CD14-positive monocyte (primary cell): ENCODE results near the gene SLC34A3. TPM values are rescaled to one million over a fixed set of nuclear protein-coding genes. Genes with fewer than 3 reads are reported as not detected.

Experiments
- DNase-seq, 3 donors: peaks; one replicate each; pipeline ENCODE4 v3.0.0-alpha.2; 2011 to 2022
- H2AFZ ChIP-seq: 2 replicates; pipeline ENCODE4 v1.6.0; 2012; ENCODE audit warnings: mild to moderate bottlenecking, low read depth, low read length, inconsistent platforms; ENCODE audit not compliant: insufficient read depth, poor library complexity, severe bottlenecking
- H3K27ac ChIP-seq, 2 donors: 1 replicate in 1 of 2; 2 replicates in 1 of 2; pipeline ENCODE4 v1.5.1; 2012 to 2013; ENCODE audit warnings: low read length in 2 of 2, control low read depth in 1 of 2, inconsistent platforms in 1 of 2, low read depth in 1 of 2, mild to moderate bottlenecking in 1 of 2
- H3K27me3 ChIP-seq, 2 donors: one replicate each; pipeline versions ENCODE4 v1.6.0 to v1.6.1; 2011 to 2013; ENCODE audit warnings: low read length in 2 of 2; ENCODE audit not compliant: control insufficient read depth in 2 of 2, insufficient read depth in 2 of 2
- H3K36me3 ChIP-seq, 2 donors: replicated peaks in 1 of 2; 1 replicate in 1 of 2; 2 replicates in 1 of 2; pipeline versions ENCODE4 v1.5.1 to v1.6.1; 2012 to 2013; ENCODE audit warnings: low read length in 2 of 2, control low read depth in 1 of 2, inconsistent platforms in 1 of 2, mild to moderate bottlenecking in 1 of 2; ENCODE audit not compliant: insufficient read depth in 2 of 2, control insufficient read depth in 1 of 2
- H3K4me1 ChIP-seq, 2 donors: 1 replicate in 1 of 2; 2 replicates in 1 of 2; pipeline versions ENCODE4 v1.5.1 to v1.6.1; 2012 to 2013; ENCODE audit warnings: low read length in 2 of 2, control low read depth in 1 of 2, inconsistent platforms in 1 of 2, mild to moderate bottlenecking in 1 of 2, moderate library complexity in 1 of 2; ENCODE audit not compliant: insufficient read depth in 2 of 2, control insufficient read depth in 1 of 2
- H3K4me2 ChIP-seq: replicated peaks from 2 replicates; pipeline ENCODE3; 2012; ENCODE audit warnings: low read length, moderate library complexity, mild to moderate bottlenecking; ENCODE audit not compliant: poor library complexity, severe bottlenecking; ENCODE audit errors: extremely low read depth
- H3K4me3 ChIP-seq, 3 experiments: fragments of 200-600 bp in 1 of 3; sonication (generic) in 1 of 3; replicated peaks in 1 of 3; 1 replicate in 2 of 3; 2 replicates in 1 of 3; pipeline ENCODE4 v1.5.1; 2011 to 2013; ENCODE audit warnings: low read length in 3 of 3, mild to moderate bottlenecking in 3 of 3, control low read depth in 2 of 3, low read depth in 2 of 3, inconsistent platforms in 1 of 3, moderate library complexity in 1 of 3
- H3K79me2 ChIP-seq: 2 replicates; pipeline ENCODE4 v1.6.0; 2012; ENCODE audit warnings: mild to moderate bottlenecking, control low read depth, inconsistent platforms, low read length, moderate library complexity; ENCODE audit not compliant: insufficient read depth
- H3K9ac ChIP-seq: 2 replicates; pipeline ENCODE4 v1.6.0; 2017; ENCODE audit warnings: low read length, mild to moderate bottlenecking; ENCODE audit not compliant: insufficient read depth, poor library complexity, severe bottlenecking
- H3K9me3 ChIP-seq, 2 donors: replicated peaks in 1 of 2; 1 replicate in 1 of 2; 2 replicates in 1 of 2; pipeline versions ENCODE4 v1.5.1 to v1.6.1; 2012 to 2013; ENCODE audit warnings: low read length in 2 of 2, control low read depth in 1 of 2; ENCODE audit not compliant: control insufficient read depth in 1 of 2, insufficient read depth in 1 of 2
- H4K20me1 ChIP-seq: 2 replicates; pipeline ENCODE4 v1.6.0; 2012; ENCODE audit warnings: mild to moderate bottlenecking, low read length, control low read depth, moderate library complexity; ENCODE audit not compliant: insufficient read depth
- H3K27ac Mint-ChIP-seq, 7 donors: one replicate each; pipeline ENCODE4 v1.8.0; 2020; ENCODE audit warnings: mild to moderate bottlenecking in 7 of 7, mixed read lengths in 7 of 7, moderate library complexity in 6 of 7, inconsistent platforms in 2 of 7
- H3K27me3 Mint-ChIP-seq, 3 donors: one replicate each; pipeline ENCODE4 v1.8.0; 2021 to 2022; ENCODE audit warnings: low read depth in 3 of 3, mild to moderate bottlenecking in 3 of 3, mixed read lengths in 3 of 3, moderate library complexity in 3 of 3, inconsistent platforms in 1 of 3
- H3K36me3 Mint-ChIP-seq, 2 donors: one replicate each; pipeline ENCODE4 v1.8.0; 2020; ENCODE audit warnings: mixed read lengths in 2 of 2, inconsistent platforms in 1 of 2, mild to moderate bottlenecking in 1 of 2
- H3K4me1 Mint-ChIP-seq: one replicate; pipeline ENCODE4 v1.8.0; 2020; ENCODE audit warnings: mild to moderate bottlenecking, mixed read lengths
- H3K4me3 Mint-ChIP-seq, 2 donors: one replicate each; pipeline ENCODE4 v1.8.0; 2020; ENCODE audit warnings: mild to moderate bottlenecking in 2 of 2, mixed read lengths in 2 of 2, moderate library complexity in 1 of 2
- H3K9me3 Mint-ChIP-seq, 7 donors: one replicate each; pipeline ENCODE4 v1.8.0; 2020 to 2022; ENCODE audit warnings: mixed read lengths in 7 of 7, mild to moderate bottlenecking in 6 of 7, moderate library complexity in 6 of 7, inconsistent platforms in 2 of 7
- WGBS: methylation state at CpG from one replicate; pipeline ENCODE4 v1.1.5; 2013; ENCODE audit warnings: missing lambda C conversion rate; ENCODE audit not compliant: insufficient coverage; 5-methylcytosine and 5-hydroxymethylcytosine counted together
- intact Hi-C, 2 donors: fragments of 100-400 bp; cut with micrococcal nuclease; formaldehyde crosslinking; loops; one replicate each; pipeline versions ENCODE4 v1.15.0 to v1.15.1; 2023
- polyA plus RNA-seq, 3 donors: library from polyadenylated mRNA; depleted of rRNA in 1 of 3; unstranded in 2 of 3; stranded (reverse) in 1 of 3; fragments of 300-500 nt in 2 of 3; fragments of >200 nt in 1 of 3; fragmentation: Illumina TruSeq in 2 of 3; gene quantifications; 1 replicate in 2 of 3; 2 replicates in 1 of 3; pipeline ENCODE4 v1.2.3, GENCODE V29; 2012 to 2021
- TF ChIP-seq, protein P1 (sequence below): fragments of 200-600 bp; IDR thresholded peaks from one replicate; pipeline ENCODE4 v1.8.0; 2022; ENCODE audit warnings: antibody characterized with exemption, mild to moderate bottlenecking

The SLC34A3 gene
- polyA plus RNA-seq, 3 donors: not detected

DNA sequence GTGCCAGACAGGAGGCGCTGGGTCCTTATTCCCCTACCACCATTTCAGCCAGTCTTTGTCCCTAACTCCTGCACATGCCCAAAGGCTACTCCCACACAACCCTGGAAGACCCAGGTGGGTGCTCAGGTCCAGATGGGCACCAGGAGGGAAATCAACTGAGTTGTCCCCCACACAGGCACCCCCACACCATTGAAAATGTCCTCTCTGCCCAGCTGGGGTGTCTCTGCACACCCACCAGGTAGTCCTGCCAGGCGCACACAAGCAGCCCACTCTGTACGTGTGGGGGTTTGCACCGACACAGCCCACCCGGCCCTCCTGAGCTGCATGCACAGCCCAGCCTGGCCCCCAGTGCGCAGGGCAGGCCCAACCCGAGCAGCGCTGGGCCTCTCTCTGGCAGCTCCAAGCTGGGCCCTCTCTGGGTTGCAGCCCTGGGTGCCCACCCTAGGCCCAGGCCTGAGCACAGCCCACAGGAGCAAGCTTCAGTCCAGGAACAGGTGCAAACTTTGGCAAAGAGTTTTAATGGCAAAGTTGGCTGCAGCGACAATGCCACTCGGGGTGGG is 10.9 kb upstream of the SLC34A3 start:
- Mint-ChIP-seq H3K9me3 (no peaks in the 10 kb centered on the region), H3K4me3 (no peak overlapping the region), H3K27me3 (peaks cover 3 to 22% (median 14%) of the 10 kb centered on the region in 3 donors), H3K27ac (peak overlapping the region in 1 of 7 donors; percentile 42), H3K36me3 (peaks cover 10 to 16% of the 10 kb centered on the region in 2 donors), H3K4me1 (peaks cover 19% of the 10 kb centered on the region)
- no peak for DNase-seq
- Histone ChIP-seq H4K20me1 (no peaks in the 10 kb centered on the region), H3K79me2 (no peaks in the 10 kb centered on the region), H3K27me3 (peaks cover 0 to 14% of the 10 kb centered on the region in 2 donors), H3K9me3 (no peaks in the 10 kb centered on the region), H3K27ac (no peak overlapping the region), H2AFZ (no peak overlapping the region), H3K4me2 (no peak overlapping the region), H3K4me1 (peaks cover 27 to 48% of the 10 kb centered on the region in 2 donors), H3K4me3 (no peak overlapping the region), H3K36me3 (peaks cover 16 to 19% of the 10 kb centered on the region in 2 donors), H3K9ac (no peak overlapping the region)
- intact Hi-C loops: loop anchor here in 1 of 2 donors (5.0 kb wide), 1 partner anchor 93 kb away; no protein-coding TSS in a partner anchor
- TF ChIP-seq, protein P1, sequence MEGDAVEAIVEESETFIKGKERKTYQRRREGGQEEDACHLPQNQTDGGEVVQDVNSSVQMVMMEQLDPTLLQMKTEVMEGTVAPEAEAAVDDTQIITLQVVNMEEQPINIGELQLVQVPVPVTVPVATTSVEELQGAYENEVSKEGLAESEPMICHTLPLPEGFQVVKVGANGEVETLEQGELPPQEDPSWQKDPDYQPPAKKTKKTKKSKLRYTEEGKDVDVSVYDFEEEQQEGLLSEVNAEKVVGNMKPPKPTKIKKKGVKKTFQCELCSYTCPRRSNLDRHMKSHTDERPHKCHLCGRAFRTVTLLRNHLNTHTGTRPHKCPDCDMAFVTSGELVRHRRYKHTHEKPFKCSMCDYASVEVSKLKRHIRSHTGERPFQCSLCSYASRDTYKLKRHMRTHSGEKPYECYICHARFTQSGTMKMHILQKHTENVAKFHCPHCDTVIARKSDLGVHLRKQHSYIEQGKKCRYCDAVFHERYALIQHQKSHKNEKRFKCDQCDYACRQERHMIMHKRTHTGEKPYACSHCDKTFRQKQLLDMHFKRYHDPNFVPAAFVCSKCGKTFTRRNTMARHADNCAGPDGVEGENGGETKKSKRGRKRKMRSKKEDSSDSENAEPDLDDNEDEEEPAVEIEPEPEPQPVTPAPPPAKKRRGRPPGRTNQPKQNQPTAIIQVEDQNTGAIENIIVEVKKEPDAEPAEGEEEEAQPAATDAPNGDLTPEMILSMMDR: no peak
- WGBS: 95% methylated on average over 9 of the region's 10 CpGs

DNA sequence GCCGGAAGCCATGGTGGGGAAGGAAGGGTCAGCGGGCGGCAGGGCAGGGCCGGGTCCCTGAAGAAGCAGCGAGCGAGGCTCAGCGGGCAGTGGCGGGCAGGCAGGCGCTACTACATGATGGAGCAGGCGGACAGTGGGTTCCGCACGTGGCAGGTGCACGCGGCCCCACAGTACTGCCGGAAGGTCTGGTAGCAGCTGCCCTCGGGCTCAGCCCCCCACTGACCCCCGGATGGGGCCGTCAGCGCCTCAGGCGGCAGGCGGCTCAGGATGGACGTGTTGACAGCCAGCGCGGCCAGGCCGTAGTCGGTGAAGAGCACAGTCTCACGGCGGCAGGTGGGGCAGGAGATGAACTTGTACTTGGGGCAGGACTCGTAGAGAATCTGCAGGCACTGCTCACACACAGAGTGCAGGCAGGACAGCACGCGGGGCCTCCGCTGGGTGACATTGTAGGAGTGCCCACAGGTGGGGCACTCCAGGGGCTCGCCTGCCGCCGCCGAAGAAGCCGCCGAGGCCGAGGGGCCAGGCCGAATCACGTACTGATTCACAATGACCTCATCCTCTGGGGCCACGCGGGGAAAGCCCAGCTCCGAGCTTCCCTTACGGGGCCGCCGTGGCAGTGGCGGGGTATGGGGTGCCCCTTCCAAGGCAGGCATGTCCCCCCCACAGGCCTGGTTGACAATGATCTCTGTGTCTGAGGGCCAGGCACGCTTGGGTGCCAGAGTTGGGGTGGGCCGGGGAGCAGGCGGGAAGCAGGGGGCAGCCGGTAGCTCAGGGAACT is 10.2 kb upstream of the SLC34A3 start:
- Histone ChIP-seq H2AFZ (no peak overlapping the region), H3K79me2 (no peaks in the 10 kb centered on the region), H3K36me3 (peaks cover 9 to 12% of the 10 kb centered on the region in 2 donors), H3K27ac (no peak overlapping the region), H3K9ac (no peak overlapping the region), H3K4me2 (no peak overlapping the region), H3K9me3 (no peaks in the 10 kb centered on the region), H3K4me1 (peaks cover 33 to 54% of the 10 kb centered on the region in 2 donors), H3K27me3 (peaks cover 0 to 14% of the 10 kb centered on the region in 2 donors), H3K4me3 (no peak overlapping the region), H4K20me1 (no peaks in the 10 kb centered on the region)
- WGBS: 94% methylated on average over 52 of the region's 52 CpGs
- H3K27ac Mint-ChIP-seq: no peak overlapping the region
- TF ChIP-seq, protein P1: no peak
- DNase-seq: no peak
- no peaks in the 10 kb centered on the region for H3K9me3 Mint-ChIP-seq
- H3K4me1 Mint-ChIP-seq: peaks cover 23% of the 10 kb centered on the region
- peaks cover 7 to 11% of the 10 kb centered on the region in 2 donors for H3K36me3 Mint-ChIP-seq
- intact Hi-C loops: loop anchor here in 1 of 2 donors (5.0 kb wide), 1 partner anchor 93 kb away; no protein-coding TSS in a partner anchor
- peak overlapping the region in 1 of 2 donors; percentile 26 for H3K4me3 Mint-ChIP-seq
- peaks cover 3 to 22% (median 13%) of the 10 kb centered on the region in 3 donors for H3K27me3 Mint-ChIP-seq
